IPS-11a (cell line): ENCODE measurements around the gene UST.

Experiments used
- H3K4me3 ChIP-seq: one replicate; pipeline ENCODE4 v1.5.1; 2013; ENCODE audit warnings: low read depth, low read length, control low read depth

The UST gene

DNA sequence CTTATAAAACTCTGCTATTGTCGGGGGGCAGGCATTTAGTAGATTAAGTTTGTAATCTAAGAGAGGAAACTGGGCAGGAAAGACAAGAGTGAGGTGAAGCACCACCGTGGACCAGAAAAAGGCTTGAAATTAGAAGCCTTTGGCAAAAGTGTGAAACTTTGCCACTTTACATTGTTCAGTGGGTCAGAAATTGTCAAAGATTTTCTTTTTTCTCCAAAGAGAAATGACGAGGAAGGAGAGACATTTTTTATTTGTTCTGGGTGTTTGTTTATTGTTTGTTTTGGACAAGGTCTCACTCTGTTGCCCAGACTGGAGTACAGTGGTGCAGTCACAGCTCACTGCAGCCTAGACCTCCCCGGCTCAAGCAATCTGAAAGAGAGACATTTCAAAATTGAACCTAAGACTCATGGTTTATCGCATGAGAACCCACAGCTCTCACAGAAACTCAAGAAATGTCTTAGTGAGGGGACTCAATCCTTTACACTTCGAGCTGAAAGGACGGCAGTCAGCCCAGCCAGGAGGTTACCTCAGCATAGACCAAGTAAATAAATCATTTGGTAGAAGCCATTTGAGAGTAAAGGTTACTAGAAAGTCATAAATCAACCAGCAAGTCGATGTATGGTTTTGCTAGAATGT is 307.8 kb downstream of the UST start:
- H3K4me3 ChIP-seq: no peak overlapping the region

DNA sequence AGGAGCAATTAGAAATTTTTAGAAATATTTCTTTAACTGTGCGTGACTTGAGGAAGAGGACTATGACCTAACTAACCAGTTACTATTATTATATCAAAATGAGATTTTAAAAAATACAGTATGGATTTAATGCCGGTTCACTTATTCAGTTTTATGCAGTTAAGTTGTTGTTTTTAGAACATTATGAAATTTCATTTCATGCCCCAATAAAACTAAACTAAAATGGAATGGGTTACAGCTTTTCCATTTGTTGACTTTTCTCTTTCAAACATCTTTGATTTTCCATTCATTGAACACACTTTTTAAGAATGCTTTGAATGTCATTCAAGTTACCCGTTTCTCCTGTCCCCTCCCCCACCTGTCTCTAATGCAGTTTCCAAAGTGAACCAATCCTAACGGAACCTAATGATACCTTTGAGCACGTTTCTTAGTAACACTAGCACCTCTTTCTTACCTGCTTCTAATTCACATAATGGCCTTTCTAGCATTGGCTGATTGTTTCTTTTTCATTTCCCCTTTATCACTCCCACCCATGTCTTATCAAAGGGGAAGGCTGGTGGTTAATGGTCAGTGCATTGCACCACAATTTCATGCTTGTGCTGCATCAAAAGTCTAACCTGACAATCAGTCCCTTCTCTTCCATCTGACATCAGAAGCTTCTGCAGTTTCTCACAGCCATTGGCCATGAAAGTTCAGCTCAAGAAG is 308.5 kb downstream of the UST start:
- no peak overlapping the region for H3K4me3 ChIP-seq

GRCh38 chr6:149056777-149057463 is 310.1 kb downstream of the UST start:
- H3K4me3 ChIP-seq: no peak overlapping the region

- no peak overlapping the region for H3K4me3 ChIP-seq
These were observed 310.6 kb downstream of the UST start for GRCh38 chr6:149057464-149057840.

GRCh38 chr6:149059557-149059956 is 312.7 kb downstream of the UST start:
- H3K4me3 ChIP-seq: no peak overlapping the region

GRCh38 chr6:149060300-149060984 is 313.6 kb downstream of the UST start:
- no peak overlapping the region for H3K4me3 ChIP-seq

DNA sequence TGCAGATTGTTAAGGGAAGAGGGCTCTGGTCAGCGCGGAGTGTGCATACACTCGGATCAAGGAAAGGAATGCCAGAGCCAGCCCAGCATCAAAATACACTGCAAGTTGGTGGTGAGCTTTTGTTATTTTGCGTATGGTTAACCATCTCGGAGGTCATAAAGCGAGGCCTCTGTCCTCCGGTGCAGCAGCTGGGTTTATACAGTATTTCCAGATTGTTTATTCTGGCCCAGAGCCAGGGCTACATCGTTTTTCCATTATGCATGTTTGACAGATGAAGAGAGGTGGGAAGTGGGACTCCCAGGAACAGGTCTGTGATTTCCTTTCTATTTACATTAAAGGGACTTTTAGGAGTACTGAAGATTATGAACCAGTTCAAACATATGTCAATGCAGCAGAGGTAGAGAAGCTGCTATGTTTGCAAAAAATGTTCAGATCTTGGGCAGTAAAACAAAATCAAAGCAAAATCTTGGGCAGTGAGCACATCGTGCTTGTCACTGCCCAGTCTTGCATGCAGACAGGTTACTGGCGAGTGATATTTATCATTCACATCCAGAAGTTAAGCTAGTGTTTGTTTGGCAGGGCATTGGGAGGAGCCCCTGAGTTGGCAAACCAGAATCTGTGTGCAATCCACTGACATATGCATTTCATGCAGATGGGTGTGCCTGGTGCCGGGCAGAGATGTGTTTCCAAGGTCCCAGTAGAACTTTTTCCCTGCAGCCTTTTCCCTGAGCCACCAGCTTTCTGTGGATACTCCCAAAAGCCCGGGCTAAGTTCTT is 314.3 kb downstream of the UST start:
- H3K4me3 ChIP-seq: no peak overlapping the region

GRCh38 chr6:149061930-149062329 is 315.1 kb downstream of the UST start:
- H3K4me3 ChIP-seq: no peak overlapping the region

DNA sequence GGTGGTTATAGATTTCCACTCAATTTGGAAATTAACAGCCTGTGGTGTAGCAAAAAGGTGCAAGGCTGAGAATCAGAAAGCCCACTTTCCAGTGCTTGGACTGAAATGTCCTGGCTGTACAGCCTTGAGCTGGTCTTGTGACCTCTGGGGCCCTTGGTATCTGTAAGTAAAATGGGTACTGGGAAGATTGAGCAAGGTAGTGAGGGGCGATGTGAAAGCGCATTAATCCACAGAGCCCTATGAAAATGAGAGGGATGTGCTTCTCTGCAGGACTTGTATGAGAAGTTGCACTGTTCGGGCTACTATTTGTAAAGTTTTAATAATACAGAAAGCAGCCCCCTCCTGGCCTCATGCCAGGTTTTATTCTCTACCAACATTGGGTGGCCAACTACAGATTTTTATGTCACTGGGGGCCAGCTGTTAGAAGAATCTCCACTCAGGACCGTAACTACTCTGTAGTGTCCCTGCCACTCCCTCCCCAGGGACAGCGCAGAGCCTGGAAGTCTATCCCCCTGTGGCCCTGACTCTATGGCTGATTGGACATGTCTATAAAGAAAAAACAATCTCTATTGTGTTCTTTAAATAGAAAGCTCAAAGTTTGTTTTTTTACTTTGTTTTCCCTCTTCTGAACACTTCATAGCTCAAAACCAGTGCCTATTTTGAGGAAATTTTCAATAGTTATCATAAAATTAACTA is 316.0 kb downstream of the UST start:
- H3K4me3 ChIP-seq: no peak overlapping the region

DNA sequence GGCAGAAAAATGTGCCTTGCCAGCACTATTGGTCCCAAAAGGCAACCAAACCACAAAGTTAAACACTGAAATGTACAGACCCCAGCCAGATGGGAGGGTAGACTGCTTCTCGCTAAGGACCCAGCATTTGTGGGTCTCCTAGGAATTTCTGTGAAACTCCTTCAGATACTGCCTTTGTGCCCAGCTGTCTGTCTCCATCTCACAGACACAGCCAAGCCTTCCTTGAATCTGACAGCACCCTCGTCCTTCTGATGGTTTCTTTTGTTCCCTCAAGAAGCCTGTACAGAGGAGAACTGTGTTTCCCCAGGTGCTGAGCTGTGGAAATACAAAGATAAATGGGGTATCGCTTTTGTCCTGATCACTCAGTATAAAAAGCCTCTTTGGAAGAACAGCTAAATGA is 316.6 kb downstream of the UST start:
- H3K4me3 ChIP-seq: no peak overlapping the region

DNA sequence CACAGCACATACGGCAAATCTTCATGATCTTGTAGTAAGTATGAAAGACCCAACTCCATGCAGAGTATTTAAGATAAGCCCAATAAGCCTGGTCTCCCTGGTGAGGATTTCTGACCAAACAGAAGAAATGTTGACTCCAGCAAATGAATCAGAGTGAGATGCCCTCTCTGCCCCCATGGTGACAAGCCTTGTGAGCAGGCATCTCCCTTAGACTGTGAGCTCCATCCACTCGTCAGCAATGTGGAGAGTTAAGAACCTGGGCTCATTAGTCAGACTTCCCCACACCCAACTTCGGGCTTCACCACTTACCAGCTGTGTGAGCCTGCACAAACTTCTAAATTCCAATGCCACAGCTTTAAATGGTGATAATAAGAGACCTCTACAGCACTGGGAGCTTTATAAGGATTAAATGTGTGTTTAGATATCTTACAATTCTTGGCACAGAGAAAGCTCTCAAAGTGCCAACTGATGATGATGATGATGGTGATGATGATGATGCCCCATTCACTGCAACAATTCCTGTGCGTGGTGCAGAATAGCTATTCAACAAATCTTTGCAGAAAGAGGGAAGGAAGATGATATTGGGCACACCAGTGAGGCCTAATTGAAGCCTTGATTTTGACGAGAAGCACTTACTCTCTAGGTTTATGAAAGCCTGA is 317.3 kb downstream of the UST start:
- no peak overlapping the region for H3K4me3 ChIP-seq

DNA sequence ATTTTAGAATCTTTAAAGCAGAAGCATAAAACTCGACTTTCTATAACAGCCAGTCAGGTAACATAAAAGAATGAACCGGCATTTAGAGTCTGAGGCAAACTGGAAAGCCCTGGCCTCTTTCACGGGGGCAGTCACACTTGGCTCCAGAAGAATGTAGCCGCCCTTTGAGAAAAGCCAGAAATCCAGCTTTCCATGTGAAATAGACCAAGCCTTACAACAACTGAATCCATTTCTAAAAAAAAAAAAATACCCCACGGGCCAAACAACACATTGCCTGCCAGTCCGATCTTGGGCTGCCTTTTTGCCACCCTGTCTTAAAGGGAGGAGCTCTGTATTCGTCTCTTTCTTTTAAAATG is 317.8 kb downstream of the UST start:
- no peak overlapping the region for H3K4me3 ChIP-seq

DNA sequence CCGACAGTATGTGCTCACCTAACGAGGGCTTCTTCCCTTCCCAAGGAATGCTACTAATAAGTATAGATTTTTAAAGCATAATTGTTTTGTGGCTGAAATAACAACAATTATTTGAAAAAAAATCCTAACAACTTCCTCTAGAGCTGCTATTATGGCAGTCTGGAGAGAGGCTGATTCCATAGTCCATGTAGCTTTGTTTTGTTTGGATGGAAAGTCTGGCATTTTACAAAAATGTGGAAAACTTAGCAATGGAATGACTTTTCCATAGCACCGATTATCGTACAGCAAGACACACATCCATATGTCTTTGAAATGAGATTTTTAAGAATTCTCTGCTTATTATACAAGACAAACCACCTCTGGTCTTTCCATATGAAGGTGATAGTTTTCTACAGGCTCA is 318.3 kb downstream of the UST start:
- H3K4me3 ChIP-seq: no peak overlapping the region

DNA sequence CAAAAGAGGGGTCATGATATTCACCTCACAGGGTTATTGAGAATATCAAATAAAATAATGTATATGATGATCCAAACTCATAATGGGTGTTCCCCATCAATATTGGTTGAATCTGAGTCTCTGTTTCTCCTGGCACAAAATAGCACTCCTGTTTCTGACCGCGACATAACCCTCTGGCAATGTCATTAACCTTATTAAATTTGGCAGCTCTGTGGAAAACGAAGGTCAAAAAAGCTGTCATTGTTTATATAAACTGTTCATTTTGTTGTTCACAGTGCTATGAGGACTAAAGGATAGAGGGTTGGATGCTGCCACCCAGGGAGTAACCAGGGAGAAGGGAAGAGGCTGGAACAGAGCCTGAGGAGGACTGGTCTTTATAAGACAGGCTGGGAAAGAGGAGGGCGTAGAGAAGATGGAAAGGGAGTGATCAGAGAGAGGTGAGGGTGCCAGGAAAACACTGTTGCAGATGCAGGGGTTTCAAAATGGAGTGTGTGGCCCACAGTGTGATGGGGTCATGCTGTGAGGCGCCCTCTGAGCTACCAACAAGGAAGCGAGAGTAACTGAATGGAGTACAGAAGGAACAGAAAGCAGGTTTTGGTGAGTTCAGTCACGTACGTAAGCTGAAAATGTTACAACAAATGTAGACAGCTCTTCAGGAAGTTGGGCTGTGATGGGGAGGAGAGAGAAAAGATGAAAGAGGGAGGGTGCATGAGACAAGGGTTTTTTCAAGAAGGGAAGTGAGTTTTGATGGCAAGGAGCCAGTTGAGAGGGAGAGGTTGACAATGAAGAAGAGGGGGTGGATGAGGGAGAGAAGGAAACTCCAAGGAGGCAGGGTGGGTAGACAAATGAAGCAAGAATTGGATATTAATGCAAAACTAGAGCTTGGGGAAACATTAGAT is 319.1 kb downstream of the UST start:
- no peak overlapping the region for H3K4me3 ChIP-seq

DNA sequence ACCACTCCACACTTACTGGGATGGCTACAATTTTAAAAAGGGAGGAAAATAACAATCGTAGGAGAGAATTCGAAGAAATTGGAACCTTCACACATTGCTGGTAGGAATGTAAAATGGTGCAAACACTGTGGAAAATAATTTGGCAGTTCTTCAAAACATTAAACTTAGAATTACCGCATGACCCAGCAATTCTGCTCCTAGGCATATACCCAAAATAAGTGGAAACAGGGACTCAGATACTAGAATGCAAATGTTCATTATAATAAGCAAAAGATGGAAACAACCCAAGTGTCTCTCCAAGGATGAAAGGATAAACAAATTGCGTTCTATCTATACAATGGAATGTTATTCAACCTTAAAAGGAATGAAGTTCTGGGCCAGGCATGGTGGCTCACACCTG is 325.2 kb downstream of the UST start:
- no peak overlapping the region for H3K4me3 ChIP-seq

DNA sequence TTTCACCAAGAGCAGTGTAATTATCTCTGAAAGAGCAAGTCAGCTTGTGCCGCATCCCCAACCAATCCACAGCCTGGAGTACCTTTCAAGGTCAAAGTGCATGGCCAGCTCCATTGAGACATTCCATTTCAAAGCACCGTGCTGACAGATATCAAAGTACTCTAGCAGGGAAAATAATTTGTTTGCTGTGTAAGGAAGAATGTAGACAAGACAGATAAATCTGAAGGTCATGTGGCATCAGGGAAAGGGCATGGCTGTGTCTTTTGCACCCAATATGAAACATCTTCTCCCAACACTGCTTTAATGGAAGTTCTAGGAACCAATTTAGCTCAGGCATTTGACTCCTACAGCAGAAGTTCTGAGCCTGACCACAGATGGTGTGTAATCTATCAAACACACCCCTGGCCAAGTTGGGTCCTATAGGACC is 328.0 kb downstream of the UST start:
- no peak overlapping the region for H3K4me3 ChIP-seq

DNA sequence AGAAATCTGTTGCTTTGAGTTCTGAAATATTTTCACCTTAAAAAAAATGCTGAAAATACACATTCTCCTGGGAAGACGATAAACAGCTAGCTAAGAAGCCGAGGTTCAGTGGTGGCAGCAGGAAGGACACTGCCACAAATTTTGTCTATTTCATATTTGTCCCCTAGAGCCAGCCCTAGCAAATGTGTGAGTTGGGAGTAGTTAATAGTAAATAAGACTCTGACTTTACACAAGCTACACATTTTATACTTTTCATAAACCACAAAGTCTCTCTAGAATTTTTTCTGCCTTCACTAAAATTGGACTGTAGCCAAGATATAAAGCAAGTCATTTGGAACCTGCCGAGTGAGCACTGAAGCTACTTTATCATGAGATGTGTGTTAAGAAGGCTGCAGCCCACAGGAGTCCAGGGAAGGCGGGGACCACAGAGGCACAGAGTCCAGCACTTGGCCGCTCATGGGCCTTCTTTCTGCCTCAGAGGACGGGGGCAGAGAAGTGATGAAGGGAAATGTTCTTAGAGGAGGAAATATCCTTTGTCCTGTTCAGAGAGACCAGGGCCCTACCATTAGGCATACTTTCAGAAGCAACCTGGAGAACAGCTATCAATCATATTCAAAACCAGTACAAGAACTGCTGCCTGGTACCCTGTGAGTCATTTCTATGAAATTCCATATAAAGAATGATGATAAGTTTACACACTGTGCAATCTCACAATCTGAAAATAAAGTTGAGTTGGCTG is 329.0 kb downstream of the UST start:
- H3K4me3 ChIP-seq: no peak overlapping the region

DNA sequence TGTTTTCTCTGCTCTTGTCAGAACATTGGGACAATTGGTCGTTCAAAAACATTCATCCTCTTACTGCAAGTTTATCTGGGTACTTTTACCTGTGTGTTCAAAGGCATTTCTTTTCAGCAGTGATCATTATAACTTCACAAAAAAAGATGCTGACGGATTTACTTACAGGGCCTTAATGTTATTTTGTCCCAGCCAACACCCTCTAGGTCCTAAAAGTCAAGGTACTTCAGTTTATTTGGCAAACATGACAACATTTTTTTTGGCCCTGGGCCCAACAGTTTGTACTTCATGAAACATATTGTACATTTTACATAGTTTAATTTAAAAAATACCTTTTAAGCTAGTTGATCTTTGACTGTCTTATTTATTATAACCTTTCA is 329.5 kb downstream of the UST start:
- H3K4me3 ChIP-seq: no peak overlapping the region
